Measurements from ENCODE around the gene DDX43. TPM values are rescaled to one million over a fixed set of nuclear protein-coding genes. Genes with fewer than 3 reads are reported as not detected.

DDX43 gene
- total RNA-seq, 2 experiments from 2014 or later, result 0.16 to 0.31 TPM

DNA sequence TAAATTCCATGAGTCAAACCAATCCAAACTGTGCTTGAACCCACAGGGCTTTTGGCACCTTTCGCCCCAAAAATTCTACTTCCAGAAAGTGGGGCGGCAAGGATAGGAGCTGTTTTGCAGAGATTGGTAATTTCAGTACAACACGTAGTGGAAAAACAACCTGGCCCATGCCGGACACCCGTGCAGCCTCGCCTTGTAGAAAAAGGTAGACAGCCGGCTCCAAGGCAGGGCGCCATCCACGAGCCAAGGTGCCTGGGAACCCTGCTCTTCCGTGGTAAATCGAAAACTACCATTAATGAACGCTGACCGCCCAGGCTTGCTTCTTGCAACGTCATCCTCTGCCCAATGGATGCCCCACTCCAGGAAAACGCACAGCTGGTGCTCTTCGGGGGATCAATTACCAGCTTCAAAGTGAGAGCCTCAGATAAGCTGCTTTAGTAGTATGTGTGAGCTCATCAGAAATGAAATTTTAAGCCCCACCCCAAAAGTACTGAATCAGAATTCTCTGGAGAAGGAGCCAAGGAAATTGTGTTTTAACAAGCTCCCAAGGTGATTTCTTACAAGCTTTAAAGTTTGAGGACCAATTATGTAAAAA, 26.8 kb upstream of the DDX43 start:
- POLR2A ChIA-PET, result no interaction called here
- CTCF ChIA-PET, result interaction anchor here (1.5 kb wide), 1 partner anchor 10 kb away, joined by 3 read pairs; no protein-coding TSS in a partner anchor
- intact Hi-C loops (cut with micrococcal nuclease), result no loop called here
- Mint-ChIP-seq H3K4me1 (ENCODE audit: low read depth) (no peaks in the 10 kb centered on the region), H3K27me3 (no peaks in the 10 kb centered on the region), H3K36me3 (ENCODE audit: low read depth) (no peaks in the 10 kb centered on the region), H3K4me3 (no peak overlapping the region), H3K27ac (no peak overlapping the region), H3K9me3 (peaks cover 6% of the 10 kb centered on the region)
- no peak for ATAC-seq
- DNase-seq, result no peak
- TF ChIP-seq, protein P1, sequence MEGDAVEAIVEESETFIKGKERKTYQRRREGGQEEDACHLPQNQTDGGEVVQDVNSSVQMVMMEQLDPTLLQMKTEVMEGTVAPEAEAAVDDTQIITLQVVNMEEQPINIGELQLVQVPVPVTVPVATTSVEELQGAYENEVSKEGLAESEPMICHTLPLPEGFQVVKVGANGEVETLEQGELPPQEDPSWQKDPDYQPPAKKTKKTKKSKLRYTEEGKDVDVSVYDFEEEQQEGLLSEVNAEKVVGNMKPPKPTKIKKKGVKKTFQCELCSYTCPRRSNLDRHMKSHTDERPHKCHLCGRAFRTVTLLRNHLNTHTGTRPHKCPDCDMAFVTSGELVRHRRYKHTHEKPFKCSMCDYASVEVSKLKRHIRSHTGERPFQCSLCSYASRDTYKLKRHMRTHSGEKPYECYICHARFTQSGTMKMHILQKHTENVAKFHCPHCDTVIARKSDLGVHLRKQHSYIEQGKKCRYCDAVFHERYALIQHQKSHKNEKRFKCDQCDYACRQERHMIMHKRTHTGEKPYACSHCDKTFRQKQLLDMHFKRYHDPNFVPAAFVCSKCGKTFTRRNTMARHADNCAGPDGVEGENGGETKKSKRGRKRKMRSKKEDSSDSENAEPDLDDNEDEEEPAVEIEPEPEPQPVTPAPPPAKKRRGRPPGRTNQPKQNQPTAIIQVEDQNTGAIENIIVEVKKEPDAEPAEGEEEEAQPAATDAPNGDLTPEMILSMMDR (IDR thresholded peaks at IDR 0.05), result no peak

DNA sequence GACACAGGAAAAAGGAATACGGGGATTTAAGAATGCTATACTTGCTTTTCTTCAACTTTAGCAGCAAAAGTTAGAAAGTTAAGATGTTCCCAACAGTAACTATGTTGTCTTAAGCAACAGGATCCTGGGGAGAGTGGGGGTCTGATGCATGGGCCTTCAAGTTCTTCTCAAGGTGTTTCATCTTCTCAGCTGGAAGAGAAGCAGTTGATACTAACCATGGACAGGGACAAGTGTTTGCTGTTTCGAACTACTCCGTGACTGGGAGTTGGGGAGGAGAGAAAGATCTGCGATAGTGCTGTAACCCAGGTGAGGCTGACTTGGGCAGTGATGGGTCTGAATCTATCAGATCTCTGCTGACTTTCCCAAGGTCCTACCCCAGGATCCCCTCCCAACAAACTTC, 26.0 kb upstream of the DDX43 start:
- TF ChIP-seq, protein P1 (IDR thresholded peaks at IDR 0.05), result no peak
- POLR2A ChIA-PET, result no interaction called here
- Mint-ChIP-seq H3K4me1 (ENCODE audit: low read depth) (no peaks in the 10 kb centered on the region), H3K27ac (no peak overlapping the region), H3K36me3 (ENCODE audit: low read depth) (peaks cover 2% of the 10 kb centered on the region), H3K4me3 (no peak overlapping the region), H3K9me3 (peaks cover 8% of the 10 kb centered on the region), H3K27me3 (no peaks in the 10 kb centered on the region)
- intact Hi-C loops (cut with micrococcal nuclease), result no loop called here
- ATAC-seq (no peak), DNase-seq (no peak)
- CTCF ChIA-PET, result interaction anchor here (1.1 to 1.5 kb wide), 2 partner anchors 9 kb away, joined by 3 read pairs; no protein-coding TSS in a partner anchor

DNA sequence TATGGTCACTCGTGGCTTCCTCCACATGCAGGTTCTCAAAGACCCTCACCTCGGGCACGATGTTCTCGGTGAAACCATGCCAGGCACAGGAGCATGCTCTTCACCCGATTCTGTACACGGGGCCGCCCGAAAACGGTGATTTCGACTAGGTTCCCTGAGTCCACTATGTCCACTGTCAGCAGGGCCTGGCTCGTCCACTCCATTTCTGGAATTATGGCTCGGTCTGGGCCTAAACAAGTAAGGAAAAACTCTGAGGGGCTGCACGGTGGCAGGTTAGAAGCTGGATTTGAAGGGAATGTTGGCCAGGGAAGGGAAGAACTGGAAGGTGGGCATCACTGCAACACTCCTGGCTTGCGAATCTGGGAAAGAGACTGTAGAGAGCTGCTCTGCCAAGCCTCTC, 25.5 kb upstream of the DDX43 start:
- intact Hi-C loops (cut with micrococcal nuclease), result no loop called here
- ChIA-PET POLR2A (no interaction called here), CTCF (interaction anchor here (1.1 kb wide), 1 partner anchor 9 kb away, joined by 3 read pairs; no protein-coding TSS in a partner anchor)
- DNase-seq (no peak), ATAC-seq (no peak)
- no peaks in the 10 kb centered on the region for H3K4me1 Mint-ChIP-seq (ENCODE audit: low read depth)
- TF ChIP-seq, protein P1 (IDR thresholded peaks at IDR 0.05), result no peak
- H3K9me3 Mint-ChIP-seq, result peaks cover 8% of the 10 kb centered on the region
- peaks cover 2% of the 10 kb centered on the region for H3K36me3 Mint-ChIP-seq (ENCODE audit: low read depth)
- no peak overlapping the region for H3K4me3 Mint-ChIP-seq
- no peak overlapping the region for H3K27ac Mint-ChIP-seq
- no peaks in the 10 kb centered on the region for H3K27me3 Mint-ChIP-seq

DNA sequence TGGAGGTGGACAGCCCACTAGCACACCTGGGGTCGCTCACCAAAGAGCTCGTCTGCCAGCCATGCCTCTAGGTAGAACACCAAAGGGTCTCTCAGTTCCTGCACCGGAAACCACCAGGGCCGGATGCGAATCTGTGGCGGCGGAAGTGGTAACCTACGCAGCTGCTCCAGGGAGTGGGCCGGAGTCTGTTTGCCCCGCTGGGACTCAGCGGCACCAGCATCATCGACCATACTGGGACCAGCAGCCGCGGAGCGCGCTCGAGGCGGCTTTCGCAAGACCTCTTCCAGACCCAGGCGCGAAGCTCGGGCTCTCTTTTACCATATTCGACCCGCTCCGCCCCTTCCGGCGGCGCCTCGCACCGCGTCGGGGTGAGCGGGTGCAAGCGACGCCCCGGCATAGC, 25.1 kb upstream of the DDX43 start, which contains the start of gene OOEP:
Gene OOEP, minus strand, starts transcription at position 335 of the 400 bp plus-strand sequence. Its CDS starts 105 bp downstream, at position 230.
- Mint-ChIP-seq H3K27me3 (no peaks in the 10 kb centered on the region), H3K4me1 (ENCODE audit: low read depth) (no peaks in the 10 kb centered on the region), H3K27ac (no peak within 1 kb of the TSS), H3K4me3 (no peak within 1 kb of the TSS), H3K36me3 (ENCODE audit: low read depth) (peaks cover 2% of the 10 kb centered on the region), H3K9me3 (peaks cover 8% of the 10 kb centered on the region)
- TF ChIP-seq, protein P1 (IDR thresholded peaks at IDR 0.05), result no peak
- ChIA-PET POLR2A (no interaction called here), CTCF (interaction anchor here (1.1 kb wide), 1 partner anchor 8 kb away, joined by 3 read pairs; no protein-coding TSS in a partner anchor)
- DNase-seq (no peak), ATAC-seq (no peak)
- intact Hi-C loops (cut with micrococcal nuclease), result no loop called here

DNA sequence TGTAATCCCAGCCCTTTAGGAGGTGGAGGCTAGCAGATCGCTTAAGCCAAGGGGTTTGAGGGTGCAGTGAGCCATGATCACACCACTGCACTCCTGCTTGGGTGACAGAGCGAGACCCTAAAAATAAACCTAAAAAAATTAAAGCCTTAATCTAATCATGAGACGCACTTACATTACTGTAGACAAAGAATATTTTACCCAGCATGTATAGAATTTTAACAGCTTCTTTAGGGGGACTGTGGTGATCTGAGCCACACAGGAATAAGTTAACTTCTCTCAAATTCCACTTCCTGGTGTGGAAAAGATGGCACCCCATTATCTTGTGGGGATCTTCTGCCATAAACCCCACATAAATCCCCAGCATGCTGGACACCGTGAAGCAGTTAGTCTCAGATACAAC, 22.6 kb upstream of the DDX43 start:
- peaks cover 8% of the 10 kb centered on the region for H3K9me3 Mint-ChIP-seq
- TF ChIP-seq, protein P1 (IDR thresholded peaks at IDR 0.05), result no peak
- H3K36me3 Mint-ChIP-seq (ENCODE audit: low read depth), result peaks cover 2% of the 10 kb centered on the region
- H3K27me3 Mint-ChIP-seq, result no peaks in the 10 kb centered on the region
- H3K27ac Mint-ChIP-seq, result no peak overlapping the region
- no peak overlapping the region for H3K4me3 Mint-ChIP-seq
- no peaks in the 10 kb centered on the region for H3K4me1 Mint-ChIP-seq (ENCODE audit: low read depth)
- CTCF ChIA-PET, result interaction anchor here (2.1 kb wide), 1 partner anchor 17 kb away, joined by 5 read pairs; no protein-coding TSS in a partner anchor
- ATAC-seq (no peak), DNase-seq (no peak)
- intact Hi-C loops (cut with micrococcal nuclease), result no loop called here
- POLR2A ChIA-PET, result no interaction called here
